ENCODE measurements around the gene GRB10.

The GRB10 gene

GRCh38 chr7:50544992-50545391 is 237.7 kb downstream of the GRB10 start:
- DNase-seq (ENCODE audit: low read depth): no peak

- no peak for DNase-seq (ENCODE audit: low read depth)
These were observed 238.8 kb downstream of the GRB10 start for GRCh38 chr7:50543776-50544442.

- DNase-seq (ENCODE audit: low read depth): no peak
These were observed 240.6 kb downstream of the GRB10 start for GRCh38 chr7:50542132-50542531.

GRCh38 chr7:50540785-50541579 is 241.7 kb downstream of the GRB10 start:
- DNase-seq (ENCODE audit: low read depth): no peak
